GM18873 (cell line): ENCODE data around the gene ARHGEF4.

Experiments
- ATAC-seq: cut with Tn5 transposase; IDR thresholded peaks from one replicate; pipeline ENCODE4 v1.9.1; 2021; ENCODE audit warnings: mild to moderate bottlenecking, moderate library complexity, moderate number of reproducible peaks; ENCODE audit not compliant: unreplicated experiment, low FRiP score

The ARHGEF4 gene

GRCh38 chr2:130836501-130837174 lies at the start of gene ARHGEF4:
Gene ARHGEF4, plus strand, starts transcription at chr2:130836914. Its CDS starts 40 bp downstream, at chr2:130836954.
- no peak for ATAC-seq

DNA sequence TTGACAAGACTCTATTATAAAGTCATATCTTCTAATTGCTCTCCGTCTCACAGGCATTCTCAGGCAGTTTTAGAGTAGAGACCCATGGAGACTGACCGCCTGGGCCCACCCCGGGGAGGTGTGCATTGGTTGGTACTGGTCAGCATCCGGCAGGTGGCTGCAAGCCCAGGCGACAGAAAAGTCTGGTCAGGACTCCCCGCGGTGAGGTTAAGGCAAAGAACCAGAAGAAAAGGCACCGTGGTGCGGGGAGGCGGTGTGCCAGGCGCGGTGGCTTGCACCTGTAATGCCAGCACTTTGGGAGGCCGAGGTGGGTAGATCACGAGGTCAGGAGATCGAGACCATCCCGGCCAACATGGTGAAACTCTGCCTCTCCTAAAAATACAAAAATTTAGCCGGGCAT lies 48.9 kb upstream of the ARHGEF4 start:
- no peak for ATAC-seq

DNA sequence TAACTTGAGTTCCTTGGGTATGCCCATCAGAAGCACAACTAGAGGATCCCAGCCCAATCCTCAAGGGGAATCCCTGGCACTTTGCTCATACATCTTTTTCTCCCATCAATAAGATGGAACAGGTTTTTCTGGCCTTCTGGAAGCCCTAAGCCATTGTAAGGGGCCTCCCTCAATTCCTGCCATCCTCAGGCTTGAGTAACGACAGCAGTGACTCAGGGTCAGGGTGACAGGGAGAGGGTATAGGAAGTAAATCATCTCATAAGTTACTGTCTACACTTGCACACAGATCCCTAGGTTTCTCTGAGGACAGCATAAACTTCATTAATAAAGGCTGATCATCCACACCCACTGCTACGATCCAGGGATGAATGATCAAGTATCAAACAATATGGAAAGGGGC lies 46.4 kb upstream of the ARHGEF4 start:
- no peak for ATAC-seq

DNA sequence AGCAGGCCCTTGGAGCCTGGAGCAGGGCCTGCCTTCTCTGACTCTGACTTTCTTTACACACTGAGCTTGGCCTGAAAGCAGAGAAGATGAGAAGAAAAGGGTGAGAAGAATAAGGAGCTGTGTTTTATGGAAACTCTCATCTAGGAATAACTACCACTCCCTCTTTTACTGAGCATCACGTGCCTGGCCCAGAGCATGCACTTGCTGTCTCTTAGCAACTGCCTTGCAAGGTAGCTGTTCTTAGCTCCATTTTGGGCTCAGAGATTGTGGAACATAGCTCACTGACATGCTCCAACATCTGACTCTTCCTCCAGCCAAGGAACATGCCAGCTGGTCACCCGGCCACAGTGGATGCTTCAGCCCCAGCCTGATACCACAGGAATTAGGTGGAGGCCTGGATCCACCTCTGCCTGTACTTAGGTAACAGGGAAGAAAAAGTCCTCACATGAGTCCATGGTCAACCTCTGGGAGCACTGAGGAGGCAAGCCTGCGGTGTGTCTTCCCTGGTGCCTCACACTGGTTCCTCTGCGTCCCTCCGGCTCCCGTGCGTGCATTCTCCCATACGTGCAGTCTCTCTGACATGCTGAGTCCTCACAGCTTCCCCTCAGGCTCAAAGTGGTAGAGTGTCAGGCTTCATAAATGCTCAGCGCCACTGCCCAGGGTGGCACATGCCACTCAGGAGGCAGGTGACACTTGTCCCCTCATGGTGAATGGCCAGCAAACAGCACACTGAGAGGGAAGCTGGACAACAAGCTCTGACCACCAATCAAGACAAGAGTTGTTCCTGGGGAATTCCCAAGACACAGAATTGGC lies 45.7 kb upstream of the ARHGEF4 start:
- no peak for ATAC-seq

DNA sequence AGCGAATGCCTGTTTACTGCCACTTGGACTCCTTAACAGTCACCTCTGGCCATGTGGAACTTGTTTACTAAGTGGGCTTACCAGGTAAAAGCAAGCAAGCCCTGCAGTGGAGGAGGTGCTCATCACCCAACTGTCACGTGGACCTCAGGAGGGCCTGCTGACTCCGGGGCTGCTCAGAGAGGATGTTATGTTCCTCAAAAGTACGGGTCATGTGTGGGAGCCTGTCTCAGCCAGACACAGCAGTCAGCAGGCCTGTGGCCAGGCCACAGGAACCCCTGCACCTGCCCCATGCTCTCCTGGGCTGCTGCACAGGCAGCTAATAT lies 45.1 kb upstream of the ARHGEF4 start:
- no peak for ATAC-seq

DNA sequence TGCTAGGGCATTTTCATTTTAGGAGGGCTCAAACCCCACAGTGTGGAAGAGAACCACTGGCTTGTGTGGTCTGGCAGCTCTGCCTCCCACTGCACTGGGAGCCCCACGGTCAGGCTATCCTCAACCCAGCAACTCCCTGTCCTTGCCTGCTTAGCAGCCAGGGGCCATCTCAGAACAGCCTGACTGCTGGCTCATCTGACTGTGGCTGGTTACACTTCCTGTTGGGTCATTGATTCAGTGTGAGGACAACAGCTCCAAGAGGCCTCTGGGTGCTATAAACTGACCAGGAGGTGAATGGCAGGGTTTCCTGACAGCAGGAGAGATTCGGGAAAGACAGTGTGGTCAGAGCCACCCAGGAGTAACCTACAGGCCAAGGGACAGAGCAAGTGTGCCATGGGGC lies 41.3 kb upstream of the ARHGEF4 start:
- ATAC-seq, result no peak

DNA sequence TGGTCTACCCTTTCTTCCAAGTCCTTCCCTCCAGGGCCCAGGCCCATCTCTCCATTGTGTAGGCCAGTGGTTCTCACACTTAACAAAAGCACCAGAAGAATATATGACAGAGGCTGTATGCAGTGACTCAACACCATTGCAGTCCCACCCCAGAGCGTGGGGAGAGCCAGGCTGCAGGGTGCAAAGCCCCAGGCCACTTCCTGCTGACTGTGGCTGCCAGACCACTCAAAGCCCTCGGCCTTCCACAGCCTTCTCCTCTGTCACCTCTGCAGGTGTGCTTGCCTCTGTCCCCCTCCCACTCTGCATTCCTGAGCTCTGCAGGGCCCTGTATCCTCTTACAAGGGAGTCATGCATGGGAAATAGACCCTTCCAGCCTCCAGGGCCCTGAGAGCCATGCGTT lies 40.4 kb upstream of the ARHGEF4 start:
- ATAC-seq, result no peak

GRCh38 chr2:130797493-130798435 lies 39.0 kb upstream of the ARHGEF4 start:
- ATAC-seq, result peak; percentile 77

- no peak for ATAC-seq
Observed at GRCh38 chr2:130798472-130799218, 38.1 kb upstream of the ARHGEF4 start.

DNA sequence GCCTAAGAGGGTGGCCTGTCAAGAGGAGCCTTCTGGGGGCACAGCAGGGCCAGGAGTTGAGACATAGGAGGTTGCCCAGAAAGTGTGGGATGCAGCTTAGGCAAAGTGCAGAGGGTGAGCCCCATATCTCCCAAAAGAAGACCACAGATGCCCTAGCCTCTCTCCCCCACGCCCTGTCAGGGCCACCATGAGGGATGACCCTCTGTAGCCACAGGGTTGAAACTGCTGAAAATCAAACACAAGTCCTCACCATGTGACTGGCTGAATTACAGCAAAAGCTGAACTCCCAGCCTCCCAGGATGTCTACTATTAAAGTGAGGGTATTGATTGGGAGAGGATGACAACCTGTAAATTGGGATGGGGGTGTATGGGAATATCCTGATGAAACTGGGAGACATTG lies 37.4 kb upstream of the ARHGEF4 start:
- ATAC-seq, result no peak

DNA sequence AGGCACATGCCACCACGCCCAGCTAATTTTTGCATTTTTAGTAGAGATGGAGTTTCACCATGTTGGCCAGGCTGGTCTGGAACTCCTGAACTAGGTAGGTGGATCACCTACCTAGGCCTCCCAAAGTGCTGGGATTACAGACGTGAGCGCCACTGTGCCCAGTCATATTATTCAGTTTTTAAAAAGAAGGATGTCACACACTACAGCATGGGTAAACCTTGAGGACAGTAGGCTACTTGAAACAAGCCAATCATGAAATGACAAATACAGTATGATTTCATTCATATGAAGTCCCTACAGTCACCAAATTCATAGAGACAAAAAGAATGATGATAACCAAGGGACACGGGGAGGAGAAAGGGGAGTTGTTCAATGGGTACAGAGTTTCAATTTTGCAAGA lies 31.1 kb upstream of the ARHGEF4 start:
- no peak for ATAC-seq

DNA sequence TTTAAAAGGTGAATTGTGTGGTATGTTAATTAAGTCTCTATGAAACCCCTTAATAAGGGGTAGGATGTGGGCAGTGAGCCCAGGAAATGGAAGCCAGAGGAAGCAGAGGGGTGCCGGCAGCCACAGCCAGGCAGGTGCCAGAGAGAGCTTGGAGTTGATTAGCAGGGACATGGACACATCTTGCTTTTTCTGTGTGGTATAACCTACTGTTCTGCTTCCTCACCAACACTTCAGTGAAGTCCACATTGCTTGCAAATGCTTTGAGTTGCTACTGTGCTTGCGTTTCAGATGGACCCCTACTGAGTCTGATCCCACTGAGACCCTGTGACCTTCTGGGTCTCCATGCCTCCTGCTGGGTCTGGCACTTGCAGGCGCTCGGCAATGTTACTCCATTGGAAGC lies 30.3 kb upstream of the ARHGEF4 start:
- ATAC-seq, result no peak

DNA sequence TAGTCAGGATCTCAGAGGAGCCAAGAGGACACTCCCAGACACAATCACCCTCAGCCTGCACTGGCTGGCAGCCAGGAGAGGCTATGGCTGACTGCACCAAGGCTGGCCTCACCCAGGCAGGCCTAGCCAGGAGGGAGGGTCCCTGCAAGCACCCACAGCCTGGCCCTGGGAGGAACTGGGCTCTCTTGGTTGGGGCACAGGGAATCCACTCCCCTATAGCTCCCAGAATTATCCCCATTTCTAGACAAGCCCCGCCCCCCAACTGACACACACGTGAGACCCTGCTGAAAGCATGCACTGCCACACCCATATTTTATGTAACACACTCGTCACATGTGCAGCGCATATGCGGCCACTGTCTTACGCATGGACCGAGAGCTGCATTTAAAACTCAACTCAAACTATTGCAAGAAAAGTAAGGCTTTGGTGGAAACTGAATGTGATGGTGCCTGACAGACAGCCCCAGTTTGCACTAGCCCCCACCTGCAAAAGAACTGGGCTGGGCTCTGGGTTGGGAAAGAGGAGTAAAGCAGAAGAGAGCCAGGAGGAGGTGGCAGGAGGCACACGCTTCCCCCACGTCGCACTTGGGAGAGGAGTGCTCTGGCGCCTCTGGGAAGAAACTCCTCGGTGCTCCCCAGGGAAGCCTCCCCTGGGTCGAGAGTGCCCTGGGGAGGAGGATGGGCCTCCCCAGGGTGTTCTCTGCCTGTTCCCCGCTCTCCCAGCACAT lies 28.9 kb upstream of the ARHGEF4 start:
- ATAC-seq, result no peak

- ATAC-seq, result no peak
Observed at GRCh38 chr2:130808482-130809268, 28.0 kb upstream of the ARHGEF4 start.

DNA sequence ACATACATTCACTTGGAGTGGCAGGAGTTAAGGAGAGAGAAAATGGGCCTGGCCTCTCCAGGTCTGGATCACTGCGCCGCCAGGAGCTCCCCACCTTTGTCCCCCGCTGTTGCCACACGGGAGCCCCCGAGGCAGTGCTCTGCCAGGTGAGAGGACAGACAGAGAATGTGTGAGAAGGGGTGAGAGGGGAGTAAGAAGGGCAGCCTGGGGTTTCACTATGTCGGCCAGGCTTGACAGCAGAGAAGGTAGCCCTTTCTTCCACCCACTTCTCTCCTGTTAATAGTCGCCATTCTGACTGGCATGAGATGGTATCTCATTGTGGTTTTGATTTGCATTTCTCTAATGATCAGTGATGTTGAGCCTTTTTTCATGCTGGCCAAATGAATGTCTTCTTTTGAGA lies 26.2 kb upstream of the ARHGEF4 start:
- no peak for ATAC-seq

DNA sequence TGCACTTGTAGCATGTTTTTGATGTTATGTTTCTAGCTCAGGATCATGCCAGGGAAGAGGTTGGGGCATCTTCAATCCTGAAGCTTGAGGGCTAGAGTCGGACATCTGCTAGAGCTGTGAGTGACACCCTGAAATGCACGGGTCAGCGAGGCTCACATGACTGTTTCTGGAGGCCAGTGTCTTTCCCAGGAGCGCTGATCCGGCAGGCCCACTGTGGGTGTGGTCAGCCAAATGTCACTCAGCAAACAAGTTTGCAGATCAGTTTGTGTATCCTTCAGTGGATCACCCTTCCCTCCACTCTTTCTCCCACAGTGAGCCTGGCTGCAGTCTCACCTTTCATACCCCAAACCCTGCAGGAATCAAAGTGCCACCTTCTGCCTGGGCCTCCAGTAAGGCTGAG lies 23.0 kb upstream of the ARHGEF4 start:
- no peak for ATAC-seq

DNA sequence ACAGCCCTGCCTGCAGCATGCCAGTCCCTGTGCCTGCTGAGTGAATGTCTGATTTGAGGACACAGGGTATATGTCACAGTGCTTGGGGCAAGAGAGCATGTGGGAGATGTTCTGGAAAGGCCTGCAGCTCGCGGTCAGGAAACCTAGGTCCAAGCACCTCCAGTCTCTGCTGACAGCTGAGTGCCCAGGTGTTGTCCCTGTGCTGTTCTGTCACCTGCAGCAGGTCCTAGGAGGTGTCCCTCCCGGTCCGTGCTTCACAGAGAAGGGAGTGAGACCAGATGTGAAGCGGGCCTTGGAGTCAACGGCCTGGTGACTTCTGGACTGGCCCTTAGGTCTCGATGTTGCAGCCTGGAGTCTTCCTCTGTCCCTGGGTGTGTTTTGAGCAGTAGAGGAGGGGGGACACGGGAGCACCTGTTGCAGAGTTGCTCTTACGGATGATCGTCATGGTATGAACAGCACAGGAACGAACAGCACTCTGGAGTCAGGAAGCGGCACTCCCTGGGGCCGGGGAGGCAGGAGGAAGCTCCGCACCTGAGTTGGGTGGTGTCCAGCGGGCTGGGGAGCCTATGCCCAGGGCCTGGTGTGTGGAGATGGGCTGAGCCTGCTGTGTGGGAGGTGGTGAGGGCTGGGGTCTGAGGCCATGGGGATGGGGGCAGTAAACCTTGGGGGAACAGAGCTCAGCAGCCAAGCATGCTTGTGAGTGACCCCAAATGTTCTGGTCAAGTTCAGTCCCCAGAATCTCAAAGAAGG lies 21.6 kb upstream of the ARHGEF4 start:
- no peak for ATAC-seq

- no peak for ATAC-seq
Observed at GRCh38 chr2:130818809-130819208, 17.9 kb upstream of the ARHGEF4 start.
